Hepatocyte (in vitro differentiated cells): Measurements from ENCODE around the gene CYTL1. TPM values are rescaled to one million over a fixed set of nuclear protein-coding genes. Genes with fewer than 3 reads are reported as not detected.
A peak's percentile ranks its signal among the peaks of the same experiment; 100 is the strongest.

Experiments
- DNase-seq: peaks from one replicate; pipeline ENCODE4 v3.0.0-alpha.2; 2016; ENCODE audit warnings: low spot score
- H2AFZ ChIP-seq: fragments of 200-600 bp; sonication (generic); 2 replicates; pipeline ENCODE4 v1.6.0; 2016; ENCODE audit warnings: antibody characterized with exemption, mild to moderate bottlenecking
- H3K27ac ChIP-seq: fragments of 200-600 bp; sonication (generic); 2 replicates; pipeline ENCODE4 v1.5.1; 2016; ENCODE audit warnings: mild to moderate bottlenecking
- H3K27me3 ChIP-seq: fragments of 200-600 bp; sonication (generic); 2 replicates; pipeline ENCODE4 v1.6.1; 2016
- H3K36me3 ChIP-seq: fragments of 200-600 bp; sonication (generic); replicated peaks from 2 replicates; pipeline ENCODE4 v1.5.1; 2016; ENCODE audit warnings: low read depth; ENCODE audit not compliant: insufficient read depth
- H3K4me1 ChIP-seq: fragments of 200-600 bp; sonication (generic); 2 replicates; pipeline ENCODE4 v1.5.1; 2016; ENCODE audit warnings: mild to moderate bottlenecking, moderate library complexity; ENCODE audit not compliant: insufficient read depth
- H3K4me2 ChIP-seq: fragments of 200-600 bp; sonication (generic); 2 replicates; pipeline ENCODE4 v1.6.0; 2016
- H3K4me3 ChIP-seq: fragments of 200-600 bp; sonication (generic); 2 replicates; pipeline ENCODE4 v1.5.1; 2016; ENCODE audit warnings: mild to moderate bottlenecking
- H3K79me2 ChIP-seq: fragments of 200-600 bp; sonication (generic); 2 replicates; pipeline ENCODE4 v1.6.0; 2017; ENCODE audit warnings: mild to moderate bottlenecking
- H3K9me2 ChIP-seq: fragments of 200-600 bp; sonication (generic); replicated peaks from 2 replicates; pipeline ENCODE4 v1.6.0; 2017; ENCODE audit warnings: mild to moderate bottlenecking; ENCODE audit not compliant: insufficient read depth
- H3K9me3 ChIP-seq: fragments of 200-600 bp; sonication (generic); 2 replicates; pipeline ENCODE4 v1.5.1; 2016; ENCODE audit warnings: low read depth, mild to moderate bottlenecking
- H4K20me1 ChIP-seq: fragments of 200-600 bp; sonication (generic); 2 replicates; pipeline ENCODE4 v1.6.0; 2016; ENCODE audit warnings: mild to moderate bottlenecking; ENCODE audit not compliant: insufficient read depth, poor library complexity, severe bottlenecking
- CTCF ChIP-seq: fragments of 200-600 bp; sonication (generic); IDR thresholded peaks from 2 replicates; pipeline ENCODE4 v1.5.1; 2016; ENCODE audit warnings: antibody characterized with exemption, mild to moderate bottlenecking; ENCODE audit not compliant: poor library complexity
- EZH2 ChIP-seq: fragments of 200-600 bp; sonication (generic); IDR thresholded peaks from 2 replicates; pipeline ENCODE4 v1.6.1; 2016; ENCODE audit warnings: antibody characterized with exemption, mild to moderate bottlenecking, borderline replicate concordance
- EZH2phosphoT487 ChIP-seq: fragments of 200-600 bp; sonication (generic); IDR thresholded peaks from one replicate; pipeline ENCODE4 v1.6.1; 2018; ENCODE audit warnings: antibody characterized with exemption, mild to moderate bottlenecking, low read depth, moderate library complexity; ENCODE audit not compliant: unreplicated experiment, severe bottlenecking
- WGBS: methylation state at CpG from one replicate; pipeline ENCODE4 v1.1.6; 2016; ENCODE audit warnings: low lambda C conversion rate; ENCODE audit errors: missing lambda C conversion rate; 5-methylcytosine and 5-hydroxymethylcytosine counted together
- polyA plus RNA-seq: library from polyadenylated mRNA; unstranded; fragments of >200 nt; fragmentation: Nextera tagmentation; extraction: Ambion mirVana; gene quantifications from 2 replicates; pipeline ENCODE4 v1.2.1, GENCODE V29; 2016
- total RNA-seq: library from RNA; depleted of rRNA; stranded (reverse); fragments of >200 nt; gene quantifications from 2 replicates; pipeline ENCODE4 v1.2.3, GENCODE V29; 2014

CYTL1 gene
- total and polyA plus RNA-seq, 2 experiments from 2014 or later = 37.4 to 55.4 TPM

- no peaks in the 10 kb centered on the region for H3K9me3 ChIP-seq
- TF ChIP-seq EZH2phosphoT487 (no peak), CTCF (no peak), EZH2 (no peak)
- no peak overlapping the region for H2AFZ ChIP-seq
- H3K4me2 ChIP-seq = no peak overlapping the region
- DNase-seq = no peak
- 59% methylated on average over 2 of the region's 2 CpGs for WGBS
- no peaks in the 10 kb centered on the region for H3K79me2 ChIP-seq
- H3K4me1 ChIP-seq = no peaks in the 10 kb centered on the region
- no peaks in the 10 kb centered on the region for H3K9me2 ChIP-seq
- H3K27me3 ChIP-seq = peaks cover 9% of the 10 kb centered on the region
- H3K4me3 ChIP-seq = no peak overlapping the region
- no peaks in the 10 kb centered on the region for H3K36me3 ChIP-seq
- H3K27ac ChIP-seq = no peak overlapping the region
- no peaks in the 10 kb centered on the region for H4K20me1 ChIP-seq
These were observed 6.3 kb downstream of the CYTL1 start for GRCh38 chr4:5012958-5013357.

- DNase-seq = no peak
- Histone ChIP-seq H3K79me2 (no peaks in the 10 kb centered on the region), H3K27ac (no peak overlapping the region), H3K27me3 (peaks cover 9% of the 10 kb centered on the region), H3K4me1 (no peaks in the 10 kb centered on the region), H2AFZ (no peak overlapping the region), H4K20me1 (no peaks in the 10 kb centered on the region), H3K9me2 (no peaks in the 10 kb centered on the region), H3K9me3 (no peaks in the 10 kb centered on the region), H3K4me3 (no peak overlapping the region), H3K36me3 (no peaks in the 10 kb centered on the region), H3K4me2 (no peak overlapping the region)
- TF ChIP-seq EZH2 (no peak), CTCF (no peak), EZH2phosphoT487 (peak; percentile 74)
- WGBS = 74% methylated on average over 5 of the region's 5 CpGs
These were observed 6.9 kb downstream of the CYTL1 start for GRCh38 chr4:5012244-5012898.

DNA sequence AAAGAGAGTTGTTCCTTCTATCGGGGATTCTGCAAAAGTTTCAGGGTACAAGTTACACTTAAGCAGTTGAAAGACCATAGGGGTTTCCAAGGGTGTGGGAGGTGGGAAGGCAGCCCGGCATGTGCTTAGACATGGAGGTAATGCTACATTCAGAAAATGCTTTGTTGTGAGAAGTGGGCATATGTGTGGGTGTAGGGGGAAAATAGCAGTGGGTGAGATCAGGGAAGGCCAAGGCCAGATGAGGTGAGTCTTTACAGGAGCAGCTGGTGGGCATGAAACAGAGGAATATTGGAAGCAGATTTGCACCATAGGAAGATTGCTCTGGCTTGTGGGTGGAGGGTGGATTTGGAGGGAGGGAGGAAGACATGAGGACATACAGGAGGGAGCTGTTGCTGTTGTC lies 8.3 kb downstream of the CYTL1 start:
- H3K4me2 ChIP-seq = no peak overlapping the region
- no peaks in the 10 kb centered on the region for H3K79me2 ChIP-seq
- no peaks in the 10 kb centered on the region for H3K4me1 ChIP-seq
- H3K27ac ChIP-seq = no peak overlapping the region
- no peaks in the 10 kb centered on the region for H4K20me1 ChIP-seq
- H3K27me3 ChIP-seq = peaks cover 11% of the 10 kb centered on the region
- H3K9me2 ChIP-seq = no peaks in the 10 kb centered on the region
- no peak overlapping the region for H2AFZ ChIP-seq
- H3K36me3 ChIP-seq = no peaks in the 10 kb centered on the region
- WGBS = 97% methylated on average over 2 of the region's 2 CpGs
- no peaks in the 10 kb centered on the region for H3K9me3 ChIP-seq
- no peak for DNase-seq
- no peak overlapping the region for H3K4me3 ChIP-seq
- no peak for TF ChIP-seq CTCF
- TF ChIP-seq EZH2 = no peak
- TF ChIP-seq EZH2phosphoT487 = no peak
